ENCODE measurements around the gene SEZ6. TPM values are rescaled to one million over a fixed set of nuclear protein-coding genes. Genes with fewer than 3 reads are reported as not detected.

The SEZ6 gene
- total RNA-seq, 3 donors from 2014 or later: not detected

DNA sequence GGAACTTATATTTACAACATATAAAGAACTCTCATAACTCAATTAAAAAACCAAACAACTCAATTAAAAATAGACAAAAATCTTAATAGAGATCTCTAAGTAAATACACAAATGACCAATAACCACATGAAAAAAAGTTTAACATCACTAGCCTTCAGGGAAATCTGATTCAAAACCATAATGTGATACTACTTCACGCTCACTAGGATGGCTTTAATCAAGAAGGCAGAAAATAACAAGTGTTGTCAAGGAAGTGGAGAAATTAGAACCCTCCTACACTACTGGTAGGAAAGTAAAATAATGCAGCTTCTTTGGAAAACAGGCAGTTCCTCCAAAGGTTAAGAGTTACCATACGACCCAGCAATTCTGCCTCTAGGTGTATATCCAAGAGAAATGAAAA, 62.9 kb downstream of the SEZ6 start:
- DNase-seq (ENCODE audit: low spot score in 2 of 2): no peak
- intact Hi-C loops (cut with DNase I; ENCODE audit: low total_unique reads): loop anchor here (1.0 to 10.0 kb wide), 2 partner anchors 41 to 128 kb away; no protein-coding TSS in a partner anchor
- H3K4me1 ChIP-seq: peaks cover 0 to 28% of the 10 kb centered on the region in 2 donors

DNA sequence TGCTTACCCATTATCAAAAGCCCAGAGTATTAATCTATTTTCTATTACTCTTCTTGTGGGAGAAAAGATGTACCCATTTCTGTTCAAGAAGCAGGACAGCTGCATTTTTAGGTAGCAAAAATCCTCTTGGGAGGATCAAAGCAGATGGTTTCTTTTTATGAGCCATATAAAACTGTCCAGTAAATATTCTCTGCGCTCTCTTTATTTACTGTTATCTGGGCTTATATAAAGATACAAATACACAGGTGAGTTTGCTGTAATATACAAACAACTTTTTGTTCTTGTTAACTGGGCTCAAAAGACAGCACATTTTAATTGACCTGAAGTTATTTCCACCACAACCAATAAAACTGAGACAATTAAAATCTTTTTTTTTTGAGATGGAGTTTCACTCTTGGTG, 64.6 kb downstream of the SEZ6 start:
- Histone ChIP-seq H3K9me3 (no peaks in the 10 kb centered on the region), H3K36me3 (no peaks in the 10 kb centered on the region), H3K4me1 (peaks cover 0 to 41% of the 10 kb centered on the region in 2 donors), H3K4me3 (no peak overlapping the region), H3K27me3 (no peaks in the 10 kb centered on the region), H3K27ac (no peak overlapping the region)
- intact Hi-C loops (cut with DNase I; ENCODE audit: low total_unique reads): loop anchor here (1.0 to 10.0 kb wide), 2 partner anchors 10 to 126 kb away; partner anchors contain the start of gene PHF12
- DNase-seq (ENCODE audit: low spot score in 2 of 2): no peak
- TF ChIP-seq POLR2AphosphoS5 (IDR thresholded peaks at IDR 0.05): no peak
- TF ChIP-seq, protein P1, sequence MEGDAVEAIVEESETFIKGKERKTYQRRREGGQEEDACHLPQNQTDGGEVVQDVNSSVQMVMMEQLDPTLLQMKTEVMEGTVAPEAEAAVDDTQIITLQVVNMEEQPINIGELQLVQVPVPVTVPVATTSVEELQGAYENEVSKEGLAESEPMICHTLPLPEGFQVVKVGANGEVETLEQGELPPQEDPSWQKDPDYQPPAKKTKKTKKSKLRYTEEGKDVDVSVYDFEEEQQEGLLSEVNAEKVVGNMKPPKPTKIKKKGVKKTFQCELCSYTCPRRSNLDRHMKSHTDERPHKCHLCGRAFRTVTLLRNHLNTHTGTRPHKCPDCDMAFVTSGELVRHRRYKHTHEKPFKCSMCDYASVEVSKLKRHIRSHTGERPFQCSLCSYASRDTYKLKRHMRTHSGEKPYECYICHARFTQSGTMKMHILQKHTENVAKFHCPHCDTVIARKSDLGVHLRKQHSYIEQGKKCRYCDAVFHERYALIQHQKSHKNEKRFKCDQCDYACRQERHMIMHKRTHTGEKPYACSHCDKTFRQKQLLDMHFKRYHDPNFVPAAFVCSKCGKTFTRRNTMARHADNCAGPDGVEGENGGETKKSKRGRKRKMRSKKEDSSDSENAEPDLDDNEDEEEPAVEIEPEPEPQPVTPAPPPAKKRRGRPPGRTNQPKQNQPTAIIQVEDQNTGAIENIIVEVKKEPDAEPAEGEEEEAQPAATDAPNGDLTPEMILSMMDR (IDR thresholded peaks at IDR 0.05): no peak
- no peak for TF ChIP-seq POLR2A (IDR thresholded peaks at IDR 0.05)

More for the DNA sequence above, 62.9 kb downstream of the SEZ6 start:
- Histone ChIP-seq H3K27ac (no peak overlapping the region), H3K4me3 (no peak overlapping the region), H3K27me3 (no peaks in the 10 kb centered on the region), H3K36me3 (no peaks in the 10 kb centered on the region), H3K9me3 (no peaks in the 10 kb centered on the region)
- TF ChIP-seq POLR2A (IDR thresholded peaks at IDR 0.05): no peak
- TF ChIP-seq, protein P1 (IDR thresholded peaks at IDR 0.05): no peak
- TF ChIP-seq POLR2AphosphoS5 (IDR thresholded peaks at IDR 0.05): no peak

DNA sequence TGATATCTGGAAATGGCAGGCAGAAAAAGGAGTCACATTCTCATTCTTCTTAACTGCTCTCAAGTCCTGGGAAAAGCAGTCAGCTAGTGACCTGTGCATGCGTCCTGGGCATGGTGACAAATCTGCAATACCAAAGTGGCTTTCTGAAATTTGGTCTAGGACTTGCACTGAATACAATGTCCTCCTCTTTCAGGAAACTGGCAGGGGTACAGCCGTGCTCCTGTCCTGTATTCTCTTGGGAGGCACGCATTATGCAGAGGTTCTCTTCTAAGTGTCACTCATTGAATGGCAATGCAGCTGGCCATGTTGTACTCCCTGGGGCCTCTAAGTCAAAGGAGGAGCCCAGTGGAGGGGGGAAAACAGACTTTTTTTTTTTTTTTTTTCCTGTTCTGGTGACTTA, 65.2 kb downstream of the SEZ6 start:
- intact Hi-C loops (cut with DNase I; ENCODE audit: low total_unique reads): loop anchor here (1.0 to 10.0 kb wide), 2 partner anchors 11 to 126 kb away; partner anchors contain the start of gene PHF12
- Histone ChIP-seq H3K27me3 (no peaks in the 10 kb centered on the region), H3K4me1 (peaks cover 0 to 37% of the 10 kb centered on the region in 2 donors), H3K4me3 (no peak overlapping the region), H3K9me3 (no peaks in the 10 kb centered on the region), H3K27ac (no peak overlapping the region), H3K36me3 (no peaks in the 10 kb centered on the region)
- no peak for TF ChIP-seq POLR2AphosphoS5 (IDR thresholded peaks at IDR 0.05)
- TF ChIP-seq, protein P1 (IDR thresholded peaks at IDR 0.05): no peak
- no peak for TF ChIP-seq POLR2A (IDR thresholded peaks at IDR 0.05)
- DNase-seq (ENCODE audit: low spot score in 2 of 2): no peak

DNA sequence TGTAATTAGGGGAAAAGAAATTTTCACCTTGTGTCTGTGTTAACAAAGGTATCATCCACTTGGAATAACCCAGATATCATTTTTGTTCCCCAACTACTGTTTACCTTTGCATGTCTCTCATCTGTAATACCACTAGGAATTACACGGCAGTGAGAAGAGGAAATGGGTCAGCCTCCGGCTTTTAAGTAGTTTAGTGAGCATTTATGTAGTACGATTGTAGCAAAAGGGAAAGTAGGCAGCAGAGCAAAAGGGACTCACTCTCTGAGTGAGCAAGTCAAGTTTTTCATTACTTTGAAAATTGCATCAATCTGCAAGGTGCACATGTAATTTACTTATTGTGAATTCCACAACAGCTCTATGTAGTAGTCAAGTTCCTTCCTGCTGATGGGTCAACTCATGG, 65.7 kb downstream of the SEZ6 start:
- H3K27me3 ChIP-seq: no peaks in the 10 kb centered on the region
- peaks cover 0 to 36% of the 10 kb centered on the region in 2 donors for H3K4me1 ChIP-seq
- H3K27ac ChIP-seq: no peak overlapping the region
- no peak for TF ChIP-seq POLR2A (IDR thresholded peaks at IDR 0.05)
- no peak for TF ChIP-seq POLR2AphosphoS5 (IDR thresholded peaks at IDR 0.05)
- TF ChIP-seq, protein P1 (IDR thresholded peaks at IDR 0.05): no peak
- DNase-seq (ENCODE audit: low spot score in 2 of 2): no peak
- intact Hi-C loops (cut with DNase I; ENCODE audit: low total_unique reads): loop anchor here (10.0 kb wide), 1 partner anchor 125 kb away; no protein-coding TSS in a partner anchor
- no peaks in the 10 kb centered on the region for H3K9me3 ChIP-seq
- no peaks in the 10 kb centered on the region for H3K36me3 ChIP-seq
- no peak overlapping the region for H3K4me3 ChIP-seq

DNA sequence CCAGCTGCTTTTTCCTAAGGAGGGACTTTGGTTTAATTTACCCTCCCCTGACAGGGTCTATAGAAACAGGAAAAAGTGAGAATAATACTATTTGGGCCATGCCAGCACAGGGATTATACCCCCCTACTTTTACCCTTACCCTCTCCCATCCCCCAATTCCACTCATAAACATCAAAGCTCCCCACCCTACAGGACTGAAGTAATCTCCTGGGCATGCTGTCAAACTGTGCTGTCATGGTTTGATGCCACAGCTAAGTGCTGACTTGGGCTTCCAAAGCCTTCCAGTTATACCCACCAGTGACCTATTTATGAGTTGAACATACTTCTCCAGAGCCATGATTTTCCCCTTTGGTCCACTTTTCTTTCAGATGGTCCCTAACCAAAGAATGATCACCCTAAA, 67.3 kb downstream of the SEZ6 start:
- H3K27me3 ChIP-seq: no peaks in the 10 kb centered on the region
- H3K4me3 ChIP-seq: no peak overlapping the region
- no peaks in the 10 kb centered on the region for H3K36me3 ChIP-seq
- no peak for DNase-seq (ENCODE audit: low spot score in 2 of 2)
- H3K4me1 ChIP-seq: peaks cover 0 to 36% of the 10 kb centered on the region in 2 donors
- no peaks in the 10 kb centered on the region for H3K9me3 ChIP-seq
- TF ChIP-seq POLR2A (IDR thresholded peaks at IDR 0.05) (no peak), POLR2AphosphoS5 (IDR thresholded peaks at IDR 0.05) (no peak)
- TF ChIP-seq, protein P1 (IDR thresholded peaks at IDR 0.05): no peak
- peak overlapping the region; percentile 74 to 80 for H3K27ac ChIP-seq
- intact Hi-C loops (cut with DNase I; ENCODE audit: low total_unique reads): no loop called here

Data from breast epithelium (tissue), 4 donors.